ENCODE data around the gene CHIA. TPM values are rescaled to one million over a fixed set of nuclear protein-coding genes. Genes with fewer than 3 reads are reported as not detected.
A peak's percentile ranks its signal among the peaks of the same experiment; 100 is the strongest.
"Not testable (repeated sequence)": the region's sequence is repeated elsewhere in the genome, so short reads cannot be mapped to it uniquely, and the experiment has no call there.

The CHIA gene
- total RNA-seq, 1 donor from 2014 or later = not detected

DNA sequence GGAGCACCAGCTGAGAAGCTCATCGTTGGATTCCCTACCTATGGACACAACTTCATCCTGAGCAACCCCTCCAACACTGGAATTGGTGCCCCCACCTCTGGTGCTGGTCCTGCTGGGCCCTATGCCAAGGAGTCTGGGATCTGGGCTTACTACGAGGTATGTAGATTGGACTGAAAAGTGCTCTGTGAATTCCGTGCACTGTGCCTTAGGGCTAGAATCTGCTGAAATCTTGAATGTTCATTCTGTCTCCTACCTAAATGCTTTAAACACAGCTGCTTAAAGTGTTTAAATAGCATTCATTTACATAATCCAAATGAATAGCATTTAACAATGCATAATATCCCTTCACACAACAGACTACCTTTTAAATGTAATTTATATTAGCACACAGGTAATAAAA is 27.9 kb downstream of the CHIA start:
- no peaks in the 10 kb centered on the region for H3K36me3 ChIP-seq (ENCODE audit: control insufficient read depth, insufficient read depth, low read length)
- H3K27me3 ChIP-seq (ENCODE audit: control insufficient read depth, insufficient read depth, low read length) = no peaks in the 10 kb centered on the region
- DNase-seq (ENCODE audit: low read depth) = no peak
- H3K4me3 ChIP-seq (ENCODE audit: low read depth, low read length) = no peak overlapping the region
- TF ChIP-seq, protein P1, sequence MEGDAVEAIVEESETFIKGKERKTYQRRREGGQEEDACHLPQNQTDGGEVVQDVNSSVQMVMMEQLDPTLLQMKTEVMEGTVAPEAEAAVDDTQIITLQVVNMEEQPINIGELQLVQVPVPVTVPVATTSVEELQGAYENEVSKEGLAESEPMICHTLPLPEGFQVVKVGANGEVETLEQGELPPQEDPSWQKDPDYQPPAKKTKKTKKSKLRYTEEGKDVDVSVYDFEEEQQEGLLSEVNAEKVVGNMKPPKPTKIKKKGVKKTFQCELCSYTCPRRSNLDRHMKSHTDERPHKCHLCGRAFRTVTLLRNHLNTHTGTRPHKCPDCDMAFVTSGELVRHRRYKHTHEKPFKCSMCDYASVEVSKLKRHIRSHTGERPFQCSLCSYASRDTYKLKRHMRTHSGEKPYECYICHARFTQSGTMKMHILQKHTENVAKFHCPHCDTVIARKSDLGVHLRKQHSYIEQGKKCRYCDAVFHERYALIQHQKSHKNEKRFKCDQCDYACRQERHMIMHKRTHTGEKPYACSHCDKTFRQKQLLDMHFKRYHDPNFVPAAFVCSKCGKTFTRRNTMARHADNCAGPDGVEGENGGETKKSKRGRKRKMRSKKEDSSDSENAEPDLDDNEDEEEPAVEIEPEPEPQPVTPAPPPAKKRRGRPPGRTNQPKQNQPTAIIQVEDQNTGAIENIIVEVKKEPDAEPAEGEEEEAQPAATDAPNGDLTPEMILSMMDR (IDR thresholded peaks at IDR 0.05; ENCODE audit: insufficient read depth, low read length, poor library complexity, severe bottlenecking) = no peak

DNA sequence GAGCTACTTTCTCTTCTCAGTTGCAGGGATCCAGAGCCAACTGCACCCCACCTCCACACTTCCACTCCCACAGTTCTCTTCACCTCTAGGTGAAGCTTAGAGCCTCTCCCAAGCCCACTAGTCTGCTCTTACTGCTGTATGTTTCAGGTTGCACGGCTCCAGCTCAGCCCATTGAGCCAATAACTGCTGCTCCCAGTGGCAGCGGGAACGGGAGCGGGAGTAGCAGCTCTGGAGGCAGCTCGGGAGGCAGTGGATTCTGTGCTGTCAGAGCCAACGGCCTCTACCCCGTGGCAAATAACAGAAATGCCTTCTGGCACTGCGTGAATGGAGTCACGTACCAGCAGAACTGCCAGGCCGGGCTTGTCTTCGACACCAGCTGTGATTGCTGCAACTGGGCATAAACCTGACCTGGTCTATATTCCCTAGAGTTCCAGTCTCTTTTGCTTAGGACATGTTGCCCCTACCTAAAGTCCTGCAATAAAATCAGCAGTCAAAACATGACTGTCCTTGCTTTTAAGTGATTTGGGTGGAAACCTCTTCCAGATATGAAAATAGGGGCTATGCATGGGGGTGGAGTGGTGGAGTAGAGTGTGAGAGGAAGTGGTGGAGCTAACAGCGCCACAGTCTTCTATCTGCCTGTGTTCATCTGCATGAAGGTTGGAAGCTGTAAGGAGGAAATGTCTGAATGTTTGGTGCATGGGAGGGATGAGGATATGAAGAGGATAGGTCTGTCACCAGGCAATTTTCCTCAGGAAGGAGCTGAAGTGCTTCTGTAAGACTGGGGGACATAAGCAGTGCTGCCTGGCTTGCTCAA is 29.6 kb downstream of the CHIA start:
- Histone ChIP-seq H3K27me3 (ENCODE audit: control insufficient read depth, insufficient read depth, low read length) (no peaks in the 10 kb centered on the region), H3K36me3 (ENCODE audit: control insufficient read depth, insufficient read depth, low read length) (no peaks in the 10 kb centered on the region), H3K4me3 (ENCODE audit: low read depth, low read length) (no peak overlapping the region)
- TF ChIP-seq, protein P1 (IDR thresholded peaks at IDR 0.05; ENCODE audit: insufficient read depth, low read length, poor library complexity, severe bottlenecking) = no peak
- no peak for DNase-seq (ENCODE audit: low read depth)

DNA sequence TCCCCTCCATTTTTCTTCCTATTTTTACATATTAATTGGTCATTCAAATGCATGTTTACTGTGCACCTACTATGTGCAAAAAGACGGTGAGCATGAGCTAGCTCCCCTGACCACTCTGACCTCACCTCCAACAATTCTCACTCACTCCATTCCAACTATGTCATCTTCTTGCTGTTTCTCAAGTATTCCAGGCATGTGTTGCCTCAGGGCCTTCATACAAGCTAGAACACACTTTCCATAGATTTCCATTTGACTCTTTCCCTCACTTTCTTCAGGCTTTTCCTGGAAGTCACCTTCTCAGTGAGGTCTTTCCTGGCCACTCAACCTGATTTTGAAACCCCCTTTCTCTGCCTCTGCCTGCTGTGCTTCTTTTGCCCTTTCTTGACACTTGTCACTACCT is 32.6 kb downstream of the CHIA start:
- H3K27me3 ChIP-seq (ENCODE audit: control insufficient read depth, insufficient read depth, low read length) = no peaks in the 10 kb centered on the region
- H3K4me3 ChIP-seq (ENCODE audit: low read depth, low read length) = no peak overlapping the region
- TF ChIP-seq, protein P1 (IDR thresholded peaks at IDR 0.05; ENCODE audit: insufficient read depth, low read length, poor library complexity, severe bottlenecking) = no peak
- DNase-seq (ENCODE audit: low read depth) = no peak
- H3K36me3 ChIP-seq (ENCODE audit: control insufficient read depth, insufficient read depth, low read length) = no peaks in the 10 kb centered on the region

DNA sequence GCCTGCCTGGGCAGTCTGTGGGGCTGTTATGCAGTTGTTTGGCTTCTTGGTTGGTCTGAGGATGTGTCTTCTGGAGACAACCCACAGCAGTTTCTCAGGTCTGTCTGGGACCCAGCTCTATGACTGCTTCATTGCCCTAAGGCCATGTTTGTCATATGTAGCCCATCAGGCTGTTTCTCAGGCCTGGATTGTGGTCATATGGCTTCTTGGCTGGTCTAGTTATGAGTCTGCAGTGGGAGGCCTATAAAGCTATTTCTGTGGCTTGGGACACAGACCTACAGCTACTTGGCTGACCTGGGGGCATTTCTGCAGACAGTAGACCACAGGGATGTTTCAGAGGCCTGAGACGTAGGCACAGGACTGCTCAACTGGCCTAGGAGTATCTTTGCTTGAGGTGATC is 41.5 kb downstream of the CHIA start:
- H3K27me3 ChIP-seq (ENCODE audit: control insufficient read depth, insufficient read depth, low read length) = no peaks in the 10 kb centered on the region
- no peak overlapping the region for H3K4me3 ChIP-seq (ENCODE audit: low read depth, low read length)
- H3K36me3 ChIP-seq (ENCODE audit: control insufficient read depth, insufficient read depth, low read length) = no peaks in the 10 kb centered on the region
- DNase-seq (ENCODE audit: low read depth) = no peak
- TF ChIP-seq, protein P1 (IDR thresholded peaks at IDR 0.05; ENCODE audit: insufficient read depth, low read length, poor library complexity, severe bottlenecking) = no peak

DNA sequence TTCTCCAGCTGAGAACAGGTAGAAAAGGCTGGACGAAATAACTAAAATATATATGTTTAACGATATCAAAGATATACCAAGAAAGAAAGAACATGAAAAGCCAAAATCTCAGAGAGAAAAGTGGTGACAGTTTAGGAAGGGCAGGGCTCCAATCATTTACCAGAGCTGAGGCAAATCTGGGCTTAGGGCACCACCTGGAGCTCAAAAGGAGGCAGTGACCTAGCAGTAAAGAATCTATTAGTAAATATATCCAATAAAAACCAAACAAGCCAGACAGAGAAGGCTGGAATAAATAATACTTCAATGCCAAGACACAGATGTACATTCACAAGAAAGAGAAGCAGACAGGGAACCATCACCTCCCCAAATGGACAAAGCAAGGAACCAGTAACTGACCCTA is 43.5 kb downstream of the CHIA start:
- no peaks in the 10 kb centered on the region for H3K36me3 ChIP-seq (ENCODE audit: control insufficient read depth, insufficient read depth, low read length)
- TF ChIP-seq, protein P1 (IDR thresholded peaks at IDR 0.05; ENCODE audit: insufficient read depth, low read length, poor library complexity, severe bottlenecking) = peak; percentile 43
- no peaks in the 10 kb centered on the region for H3K27me3 ChIP-seq (ENCODE audit: control insufficient read depth, insufficient read depth, low read length)
- no peak overlapping the region for H3K4me3 ChIP-seq (ENCODE audit: low read depth, low read length)
- no peak for DNase-seq (ENCODE audit: low read depth)

DNA sequence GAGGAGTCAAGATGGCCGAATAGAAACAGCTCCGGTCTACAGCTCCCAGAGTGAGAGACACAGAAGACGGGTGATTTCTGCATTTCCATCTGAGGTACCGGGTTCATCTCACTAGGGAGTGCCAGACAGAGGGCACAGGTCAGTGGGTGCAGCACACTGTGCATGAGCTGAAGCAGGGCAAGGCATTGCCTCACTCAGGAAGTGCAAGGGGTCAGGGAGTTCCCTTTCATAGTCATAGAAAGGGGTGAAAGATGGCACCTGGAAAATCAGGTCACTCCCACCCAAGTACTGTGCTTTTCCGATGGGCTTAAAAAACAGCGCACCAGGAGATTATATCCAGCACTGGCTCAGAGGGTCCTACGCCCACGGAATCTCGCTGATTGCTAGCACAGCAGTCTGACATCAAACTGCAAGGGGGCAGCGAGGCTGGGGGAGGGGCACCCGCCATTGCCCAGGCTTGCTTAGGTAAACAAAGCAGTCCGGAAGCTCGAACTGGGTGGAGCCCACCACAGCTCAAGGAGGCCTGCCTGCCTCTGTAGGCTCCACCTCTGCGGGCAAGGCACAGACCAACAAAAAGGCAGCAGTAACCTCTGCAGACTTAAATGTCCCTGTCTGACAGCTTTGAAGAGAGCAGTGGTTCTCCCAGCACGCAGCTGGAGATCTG is 44.7 kb downstream of the CHIA start:
- not testable (repeated sequence) for H3K4me3 ChIP-seq (ENCODE audit: low read depth, low read length); H3K27me3 ChIP-seq (ENCODE audit: control insufficient read depth, insufficient read depth, low read length); DNase-seq (ENCODE audit: low read depth); H3K36me3 ChIP-seq (ENCODE audit: control insufficient read depth, insufficient read depth, low read length)

DNA sequence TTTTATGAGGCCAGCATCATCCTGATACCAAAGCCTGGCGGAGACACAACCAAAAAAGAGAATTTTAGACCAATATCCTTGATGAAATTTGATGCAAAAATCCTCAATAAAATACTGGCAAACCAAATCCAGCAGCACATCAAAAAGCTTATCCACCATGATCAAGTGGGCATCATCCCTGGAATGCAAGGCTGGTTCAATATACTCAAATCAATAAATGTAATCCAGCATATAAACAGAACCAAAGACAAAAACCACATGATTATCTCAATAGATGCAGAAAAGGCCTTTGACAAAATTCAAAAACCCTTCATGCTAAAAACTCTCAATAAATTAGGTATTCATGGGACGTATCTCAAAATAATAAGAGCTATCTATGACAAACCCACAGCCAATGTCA is 48.2 kb downstream of the CHIA start:
- not testable (repeated sequence) for DNase-seq (ENCODE audit: low read depth); H3K27me3 ChIP-seq (ENCODE audit: control insufficient read depth, insufficient read depth, low read length); H3K4me3 ChIP-seq (ENCODE audit: low read depth, low read length); H3K36me3 ChIP-seq (ENCODE audit: control insufficient read depth, insufficient read depth, low read length)

Data from kidney epithelial cell (primary cell).